Lower leg skin (tissue), 3 donors: Measurements from ENCODE around the gene VPS8.

ENCODE experiments used
- CTCF ChIP-seq, 3 donors: fragments of 450-650 bp; IDR thresholded peaks; one replicate each; pipeline ENCODE4 v1.5.1; 2016; ENCODE audit warnings: antibody characterized with exemption in 3 of 3, mild to moderate bottlenecking in 3 of 3, moderate library complexity in 2 of 3
- POLR2A ChIP-seq, 2 donors: fragments of 450-650 bp; IDR thresholded peaks; one replicate each; pipeline ENCODE4 v1.6.1; 2016 to 2017; ENCODE audit warnings: antibody characterized with exemption in 2 of 2, mild to moderate bottlenecking in 1 of 2, moderate library complexity in 1 of 2

DNA sequence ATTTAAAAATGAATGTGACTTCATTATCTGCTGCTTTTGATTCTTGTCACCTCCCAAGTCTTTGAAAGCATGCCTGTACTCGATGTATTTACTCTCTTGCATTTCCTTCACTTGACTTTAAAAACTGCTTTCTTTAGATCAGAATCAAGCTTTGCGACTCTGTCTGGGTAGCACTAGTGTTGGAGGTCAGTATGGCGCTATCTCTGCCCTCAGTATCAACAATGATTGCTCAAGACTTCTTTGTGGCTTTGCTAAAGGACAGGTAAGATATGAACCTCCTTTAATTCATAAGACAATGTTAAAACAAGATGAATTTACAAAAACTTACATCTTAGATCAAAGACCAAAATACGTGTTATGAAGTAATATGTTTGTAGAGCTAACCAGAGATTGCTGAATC is 37.0 kb downstream of the VPS8 start:
- TF ChIP-seq CTCF (IDR thresholded peaks at IDR 0.05), result no peak
- no peak for TF ChIP-seq POLR2A (IDR thresholded peaks at IDR 0.05)
